ENCODE measurements around the gene STIP1.

Gene STIP1

DNA sequence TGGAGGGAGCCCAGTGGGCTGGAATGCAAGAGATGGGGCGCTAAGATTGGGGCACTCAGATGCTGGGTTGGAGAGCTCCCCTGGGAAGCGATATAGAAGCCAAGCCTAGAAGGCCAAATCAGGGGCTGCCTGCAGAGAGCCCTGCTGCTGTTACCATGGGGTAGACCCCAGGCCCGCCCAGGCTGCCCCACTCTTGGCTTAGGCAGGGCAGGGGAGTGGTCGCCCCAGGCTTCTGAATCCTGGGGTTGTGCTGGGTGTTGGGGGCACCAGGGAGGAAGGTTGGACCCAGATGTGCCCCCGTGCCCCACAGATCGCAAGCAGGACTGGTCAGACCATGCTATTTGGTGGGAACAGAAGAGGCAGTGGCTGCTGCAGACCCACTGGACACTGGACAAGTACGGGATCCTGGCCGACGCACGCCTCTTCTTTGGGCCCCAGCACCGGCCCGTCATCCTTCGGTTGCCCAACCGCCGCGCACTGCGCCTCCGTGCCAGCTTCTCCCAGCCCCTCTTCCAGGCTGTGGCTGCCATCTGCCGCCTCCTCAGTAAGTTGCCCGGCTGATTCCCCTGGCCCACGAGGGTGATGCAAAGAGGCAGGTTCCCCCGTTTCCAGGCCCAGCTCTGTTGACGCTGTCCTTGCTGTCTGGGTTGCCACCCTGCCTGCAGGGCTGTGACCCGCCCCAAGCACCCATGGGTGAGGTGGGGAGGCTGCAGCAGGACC is 24.5 kb downstream of the STIP1 start:
- no peaks in the 10 kb centered on the region for H3K36me3 ChIP-seq (replicated peaks; ENCODE audit: insufficient read depth, low read length)
- no peaks in the 10 kb centered on the region for H4K20me1 ChIP-seq (ENCODE audit: insufficient read depth, low read length)

DNA sequence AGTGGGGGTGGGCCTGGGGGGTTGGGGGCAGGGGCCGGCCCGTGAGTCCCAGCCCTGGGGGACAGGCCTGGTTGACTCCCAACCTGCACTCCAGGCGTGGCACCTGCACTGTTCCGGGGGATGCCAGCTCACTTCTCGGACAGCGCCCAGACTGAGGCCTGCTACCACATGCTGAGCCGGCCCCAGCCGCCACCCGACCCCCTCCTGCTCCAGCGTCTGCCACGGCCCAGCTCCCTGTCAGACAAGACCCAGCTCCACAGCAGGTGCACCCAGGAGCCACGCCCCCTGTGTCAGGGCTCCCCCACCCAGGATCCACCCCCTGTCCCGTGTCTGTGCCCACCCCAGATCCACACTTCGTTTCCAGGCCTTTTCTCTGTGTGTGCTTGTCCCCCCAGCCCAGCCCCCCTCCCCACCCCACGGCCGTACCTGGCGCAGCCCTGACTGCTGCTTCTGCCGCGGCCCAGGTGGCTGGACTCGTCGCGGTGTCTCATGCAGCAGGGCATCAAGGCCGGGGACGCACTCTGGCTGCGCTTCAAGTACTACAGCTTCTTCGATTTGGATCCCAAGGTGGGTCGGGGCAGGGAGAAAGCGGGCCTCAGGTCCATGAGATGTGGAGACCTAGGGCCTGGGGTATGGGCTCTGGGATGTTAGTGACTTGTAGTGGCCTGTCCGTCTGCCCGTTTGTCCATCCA is 25.4 kb downstream of the STIP1 start:
- H4K20me1 ChIP-seq (ENCODE audit: insufficient read depth, low read length), result no peaks in the 10 kb centered on the region

More for the DNA sequence above, 24.5 kb downstream of the STIP1 start:
- H3K4me2 ChIP-seq (ENCODE audit: low read depth, low read length), result no peak overlapping the region
- TF ChIP-seq EZH2 (optimal IDR thresholded peaks at IDR 0.05; ENCODE audit: low read depth, low read length) (no peak), EZH2phosphoT487 (IDR thresholded peaks at IDR 0.05; ENCODE audit: low read length) (no peak)
- TF ChIP-seq, protein P1, sequence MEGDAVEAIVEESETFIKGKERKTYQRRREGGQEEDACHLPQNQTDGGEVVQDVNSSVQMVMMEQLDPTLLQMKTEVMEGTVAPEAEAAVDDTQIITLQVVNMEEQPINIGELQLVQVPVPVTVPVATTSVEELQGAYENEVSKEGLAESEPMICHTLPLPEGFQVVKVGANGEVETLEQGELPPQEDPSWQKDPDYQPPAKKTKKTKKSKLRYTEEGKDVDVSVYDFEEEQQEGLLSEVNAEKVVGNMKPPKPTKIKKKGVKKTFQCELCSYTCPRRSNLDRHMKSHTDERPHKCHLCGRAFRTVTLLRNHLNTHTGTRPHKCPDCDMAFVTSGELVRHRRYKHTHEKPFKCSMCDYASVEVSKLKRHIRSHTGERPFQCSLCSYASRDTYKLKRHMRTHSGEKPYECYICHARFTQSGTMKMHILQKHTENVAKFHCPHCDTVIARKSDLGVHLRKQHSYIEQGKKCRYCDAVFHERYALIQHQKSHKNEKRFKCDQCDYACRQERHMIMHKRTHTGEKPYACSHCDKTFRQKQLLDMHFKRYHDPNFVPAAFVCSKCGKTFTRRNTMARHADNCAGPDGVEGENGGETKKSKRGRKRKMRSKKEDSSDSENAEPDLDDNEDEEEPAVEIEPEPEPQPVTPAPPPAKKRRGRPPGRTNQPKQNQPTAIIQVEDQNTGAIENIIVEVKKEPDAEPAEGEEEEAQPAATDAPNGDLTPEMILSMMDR (IDR thresholded peaks at IDR 0.05; ENCODE audit: low read length), result no peak
- DNase-seq, result no peak
- H3K4me1 ChIP-seq (ENCODE audit: low read length), result peaks cover 8% of the 10 kb centered on the region
- no peak overlapping the region for H3K27ac ChIP-seq (ENCODE audit: low read length)
- no peak overlapping the region for H3K4me3 ChIP-seq (ENCODE audit: low read length)
- H3K27me3 ChIP-seq (replicated peaks; ENCODE audit: insufficient read depth, low read length), result no peaks in the 10 kb centered on the region
- H3K9me3 ChIP-seq (replicated peaks; ENCODE audit: insufficient read depth, low read length), result no peaks in the 10 kb centered on the region
- no peak overlapping the region for H2AFZ ChIP-seq (ENCODE audit: low read length)
- no peaks in the 10 kb centered on the region; the same call in 1 of the 2 replicates for H3K79me2 ChIP-seq (ENCODE audit: low read length)
- H3K9me2 ChIP-seq (replicated peaks; ENCODE audit: insufficient read depth, low read length), result no peaks in the 10 kb centered on the region
- H3K9ac ChIP-seq (ENCODE audit: low read length), result no peak overlapping the region
- H3F3A ChIP-seq (ENCODE audit: insufficient read depth, low read length), result no peaks in the 10 kb centered on the region; the same call in 1 of the 2 replicates

DNA sequence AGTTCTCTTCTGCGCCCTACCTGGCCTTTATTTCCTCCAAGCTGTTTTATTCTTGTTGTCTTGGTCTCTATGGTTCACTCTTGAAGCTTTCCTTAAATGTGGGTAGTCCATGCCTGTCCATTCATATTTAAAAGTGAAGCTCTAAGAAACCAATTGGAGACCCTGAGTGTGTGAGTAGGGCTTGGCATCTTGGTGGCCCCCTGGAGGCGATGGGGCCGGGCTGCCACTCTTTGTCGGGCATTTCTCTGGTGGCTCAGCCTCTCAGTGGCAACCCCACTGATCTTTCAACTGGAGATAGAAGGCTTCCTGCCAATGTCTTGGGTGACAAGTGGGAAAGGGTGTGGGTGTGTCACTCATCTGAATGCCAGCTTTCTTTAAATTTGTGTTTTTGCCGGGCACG is 30.9 kb downstream of the STIP1 start:
- Histone ChIP-seq H3K27ac (ENCODE audit: low read length) (no peak overlapping the region), H3K9me3 (replicated peaks; ENCODE audit: insufficient read depth, low read length) (no peaks in the 10 kb centered on the region), H4K20me1 (ENCODE audit: insufficient read depth, low read length) (no peaks in the 10 kb centered on the region), H2AFZ (ENCODE audit: low read length) (no peak overlapping the region), H3K4me1 (ENCODE audit: low read length) (no peaks in the 10 kb centered on the region), H3K79me2 (ENCODE audit: low read length) (no peaks in the 10 kb centered on the region), H3K36me3 (replicated peaks; ENCODE audit: insufficient read depth, low read length) (no peaks in the 10 kb centered on the region), H3K9me2 (replicated peaks; ENCODE audit: insufficient read depth, low read length) (no peaks in the 10 kb centered on the region), H3K4me3 (ENCODE audit: low read length) (no peak overlapping the region), H3K27me3 (replicated peaks; ENCODE audit: insufficient read depth, low read length) (no peaks in the 10 kb centered on the region), H3F3A (ENCODE audit: insufficient read depth, low read length) (no peaks in the 10 kb centered on the region), H3K4me2 (ENCODE audit: low read depth, low read length) (no peak overlapping the region), H3K9ac (ENCODE audit: low read length) (no peak overlapping the region)
- no peak for DNase-seq
- TF ChIP-seq EZH2 (optimal IDR thresholded peaks at IDR 0.05; ENCODE audit: low read depth, low read length) (no peak), EZH2phosphoT487 (IDR thresholded peaks at IDR 0.05; ENCODE audit: low read length) (no peak)
- TF ChIP-seq, protein P1 (IDR thresholded peaks at IDR 0.05; ENCODE audit: low read length), result no peak

More for the DNA sequence above, 25.4 kb downstream of the STIP1 start:
- H3K4me2 ChIP-seq (ENCODE audit: low read depth, low read length), result no peak overlapping the region
- no peak for DNase-seq
- TF ChIP-seq, protein P1 (IDR thresholded peaks at IDR 0.05; ENCODE audit: low read length), result no peak
- TF ChIP-seq EZH2phosphoT487 (IDR thresholded peaks at IDR 0.05; ENCODE audit: low read length), result no peak
- no peak for TF ChIP-seq EZH2 (optimal IDR thresholded peaks at IDR 0.05; ENCODE audit: low read depth, low read length)
- H3K9ac ChIP-seq (ENCODE audit: low read length), result no peak overlapping the region
- no peak overlapping the region for H3K4me3 ChIP-seq (ENCODE audit: low read length)
- no peak overlapping the region for H2AFZ ChIP-seq (ENCODE audit: low read length)
- H3K79me2 ChIP-seq (ENCODE audit: low read length), result no peaks in the 10 kb centered on the region; the same call in 1 of the 2 replicates
- H3K27me3 ChIP-seq (replicated peaks; ENCODE audit: insufficient read depth, low read length), result no peaks in the 10 kb centered on the region
- no peaks in the 10 kb centered on the region for H3K9me2 ChIP-seq (replicated peaks; ENCODE audit: insufficient read depth, low read length)
- peaks cover 3% of the 10 kb centered on the region; the same call in 1 of the 2 replicates for H3K4me1 ChIP-seq (ENCODE audit: low read length)
- no peaks in the 10 kb centered on the region for H3K36me3 ChIP-seq (replicated peaks; ENCODE audit: insufficient read depth, low read length)
- H3F3A ChIP-seq (ENCODE audit: insufficient read depth, low read length), result no peaks in the 10 kb centered on the region; the same call in 1 of the 2 replicates
- no peaks in the 10 kb centered on the region for H3K9me3 ChIP-seq (replicated peaks; ENCODE audit: insufficient read depth, low read length)
- H3K27ac ChIP-seq (ENCODE audit: low read length), result no peak overlapping the region

All from MM.1S (cell line).